GM12865 (cell line): ENCODE results near the gene DCAF6.
A peak's percentile ranks its signal among the peaks of the same experiment; 100 is the strongest.

ENCODE experiments used
- DNase-seq: peaks from one replicate; pipeline ENCODE4 v3.0.0; 2010; ENCODE audit warnings: low read depth
- H3K4me3 ChIP-seq: 2 replicates; pipeline ENCODE4 v1.5.1; 2011; ENCODE audit warnings: mild to moderate bottlenecking, low read depth, low read length, control low read depth
- TF ChIP-seq, protein P1 (sequence below): IDR thresholded peaks from 2 replicates; pipeline ENCODE4 v1.5.1; 2011; ENCODE audit warnings: low read length, control low read depth, low read depth, inconsistent platforms; ENCODE audit not compliant: insufficient read depth; ENCODE audit errors: missing control alignments

Gene DCAF6

DNA sequence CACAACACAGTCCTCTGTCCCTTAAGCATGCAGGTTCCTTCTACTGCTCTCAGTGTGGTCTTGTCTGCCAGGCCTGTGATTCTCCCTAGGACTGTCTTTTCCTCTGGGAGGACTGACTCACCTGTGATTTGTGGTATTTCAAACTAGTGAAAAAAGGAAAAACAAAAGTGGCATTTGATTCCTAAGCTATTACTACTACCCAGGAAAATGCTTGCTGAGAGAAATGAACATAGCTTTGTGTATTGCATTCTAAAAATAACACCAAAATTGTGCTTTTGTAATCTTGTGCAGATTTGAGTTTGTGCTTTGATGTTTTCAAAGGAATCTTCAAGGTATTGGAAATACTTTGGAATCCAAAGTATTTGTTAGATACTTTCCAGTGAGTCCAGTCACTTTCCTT lies 143.3 kb downstream of the DCAF6 start:
- H3K4me3 ChIP-seq = no peak overlapping the region
- DNase-seq = no peak
- TF ChIP-seq, protein P1, sequence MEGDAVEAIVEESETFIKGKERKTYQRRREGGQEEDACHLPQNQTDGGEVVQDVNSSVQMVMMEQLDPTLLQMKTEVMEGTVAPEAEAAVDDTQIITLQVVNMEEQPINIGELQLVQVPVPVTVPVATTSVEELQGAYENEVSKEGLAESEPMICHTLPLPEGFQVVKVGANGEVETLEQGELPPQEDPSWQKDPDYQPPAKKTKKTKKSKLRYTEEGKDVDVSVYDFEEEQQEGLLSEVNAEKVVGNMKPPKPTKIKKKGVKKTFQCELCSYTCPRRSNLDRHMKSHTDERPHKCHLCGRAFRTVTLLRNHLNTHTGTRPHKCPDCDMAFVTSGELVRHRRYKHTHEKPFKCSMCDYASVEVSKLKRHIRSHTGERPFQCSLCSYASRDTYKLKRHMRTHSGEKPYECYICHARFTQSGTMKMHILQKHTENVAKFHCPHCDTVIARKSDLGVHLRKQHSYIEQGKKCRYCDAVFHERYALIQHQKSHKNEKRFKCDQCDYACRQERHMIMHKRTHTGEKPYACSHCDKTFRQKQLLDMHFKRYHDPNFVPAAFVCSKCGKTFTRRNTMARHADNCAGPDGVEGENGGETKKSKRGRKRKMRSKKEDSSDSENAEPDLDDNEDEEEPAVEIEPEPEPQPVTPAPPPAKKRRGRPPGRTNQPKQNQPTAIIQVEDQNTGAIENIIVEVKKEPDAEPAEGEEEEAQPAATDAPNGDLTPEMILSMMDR = no peak

DNA sequence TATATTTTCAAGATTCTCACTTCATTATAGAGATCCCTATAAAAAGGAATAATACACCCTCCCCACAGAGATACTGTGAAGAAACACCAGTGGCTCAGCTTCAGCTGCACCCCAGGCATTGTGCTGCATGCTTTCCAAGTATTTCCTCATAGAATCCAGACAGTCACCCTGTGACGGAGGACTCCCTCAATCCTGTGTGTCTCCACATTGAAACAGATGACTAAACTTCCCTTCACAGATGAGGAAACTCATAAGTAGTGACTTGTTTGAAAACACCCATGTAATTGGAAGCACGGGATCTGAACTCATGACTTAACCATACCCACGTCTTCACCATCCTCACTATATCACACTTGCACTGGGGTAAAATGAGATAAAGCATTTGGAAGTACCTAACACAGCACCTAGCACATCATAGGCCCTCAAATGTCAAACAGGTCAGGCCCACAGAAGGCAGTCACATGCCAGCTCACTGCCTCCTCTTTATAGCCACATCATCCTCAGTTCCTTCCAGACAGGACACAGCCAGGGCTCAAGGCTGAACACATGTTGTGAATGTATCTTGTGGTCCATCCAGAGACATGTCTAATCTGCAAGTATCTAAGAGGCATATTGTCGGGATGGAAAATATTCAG lies 145.0 kb downstream of the DCAF6 start:
- TF ChIP-seq, protein P1 = no peak
- no peak overlapping the region for H3K4me3 ChIP-seq
- no peak for DNase-seq

DNA sequence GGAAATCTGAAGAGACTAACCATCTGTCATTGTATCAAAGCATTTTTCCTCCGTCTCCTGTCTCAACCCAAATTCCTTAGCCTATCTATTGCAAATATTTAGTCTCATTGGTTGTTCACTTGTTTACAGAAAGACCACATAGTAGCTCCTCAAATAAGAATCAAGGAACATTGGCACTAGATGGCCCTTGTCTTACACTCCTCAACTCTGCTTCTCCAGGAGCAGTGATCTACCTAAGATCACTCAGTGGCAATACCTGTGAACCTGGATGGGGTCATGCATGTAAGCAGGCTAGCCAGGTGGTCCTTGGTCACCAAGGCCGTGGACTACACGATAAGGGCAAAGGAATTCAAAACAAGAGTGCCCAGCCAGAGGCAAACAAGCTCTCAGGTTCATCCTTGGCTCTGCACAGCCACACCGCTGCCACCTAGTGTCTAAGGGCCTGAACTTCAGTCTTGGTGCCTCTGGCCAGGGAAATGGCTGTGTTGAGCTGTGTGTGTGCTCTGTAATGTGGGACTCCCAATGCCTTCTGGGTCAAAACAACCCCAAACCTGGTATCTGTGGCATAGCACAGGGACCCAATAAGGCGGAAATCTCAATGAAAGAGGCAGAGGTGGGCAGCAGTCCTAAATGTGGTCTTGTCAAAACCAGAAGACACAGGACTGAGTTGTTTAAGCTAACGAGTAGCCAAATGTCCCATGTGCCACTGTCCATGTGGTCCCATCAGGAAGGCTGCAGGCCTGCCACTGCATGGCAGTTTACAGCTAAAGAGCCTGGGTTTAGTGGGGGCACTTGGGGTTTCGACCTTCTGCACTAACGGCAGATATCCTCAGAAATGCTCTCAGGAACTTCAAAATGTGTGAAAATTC lies 145.8 kb downstream of the DCAF6 start:
- TF ChIP-seq, protein P1 = peak; percentile 95
- H3K4me3 ChIP-seq = no peak overlapping the region
- DNase-seq = peak; percentile 76

DNA sequence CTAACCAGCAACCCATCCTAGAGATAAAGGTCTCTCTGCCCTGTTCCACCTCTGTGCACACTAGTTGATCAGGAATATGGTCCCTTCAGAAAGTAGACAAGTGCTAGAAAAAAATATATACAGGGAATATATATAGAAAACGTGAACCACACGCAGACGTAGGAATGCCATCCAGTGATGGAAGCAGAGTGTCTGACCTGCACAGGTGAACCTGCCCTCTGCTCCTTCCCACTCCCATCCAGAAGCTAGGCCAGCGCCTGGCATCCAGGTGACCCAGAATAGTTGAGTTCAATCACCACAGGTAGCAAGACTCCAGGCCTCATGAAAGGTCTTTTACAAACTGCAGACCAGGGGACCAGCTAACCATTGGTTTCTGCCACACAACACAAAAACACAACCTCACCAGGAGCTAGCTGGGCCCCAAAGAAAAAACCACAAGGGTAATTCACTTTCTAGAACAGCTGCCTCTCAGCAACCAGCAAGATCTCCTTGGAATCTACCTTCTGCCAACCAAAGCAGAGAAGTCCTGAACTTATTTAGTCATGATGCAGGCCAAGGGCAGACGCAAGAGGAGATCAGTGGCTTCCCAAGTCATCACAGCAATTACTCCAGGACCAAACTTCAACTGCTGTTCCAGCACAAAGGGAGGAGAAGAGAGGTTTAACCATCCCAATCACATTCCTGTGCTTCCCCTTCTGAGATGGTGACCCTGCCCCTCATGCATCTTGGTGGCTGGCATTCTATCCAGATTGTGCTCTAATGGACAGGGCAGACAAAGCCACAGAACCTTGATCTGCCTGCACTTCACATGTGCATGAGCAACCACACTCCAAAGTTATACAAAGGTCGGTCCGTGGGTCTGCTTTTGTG lies 147.2 kb downstream of the DCAF6 start:
- DNase-seq = peak; percentile 13
- H3K4me3 ChIP-seq = no peak overlapping the region
- TF ChIP-seq, protein P1 = no peak

DNA sequence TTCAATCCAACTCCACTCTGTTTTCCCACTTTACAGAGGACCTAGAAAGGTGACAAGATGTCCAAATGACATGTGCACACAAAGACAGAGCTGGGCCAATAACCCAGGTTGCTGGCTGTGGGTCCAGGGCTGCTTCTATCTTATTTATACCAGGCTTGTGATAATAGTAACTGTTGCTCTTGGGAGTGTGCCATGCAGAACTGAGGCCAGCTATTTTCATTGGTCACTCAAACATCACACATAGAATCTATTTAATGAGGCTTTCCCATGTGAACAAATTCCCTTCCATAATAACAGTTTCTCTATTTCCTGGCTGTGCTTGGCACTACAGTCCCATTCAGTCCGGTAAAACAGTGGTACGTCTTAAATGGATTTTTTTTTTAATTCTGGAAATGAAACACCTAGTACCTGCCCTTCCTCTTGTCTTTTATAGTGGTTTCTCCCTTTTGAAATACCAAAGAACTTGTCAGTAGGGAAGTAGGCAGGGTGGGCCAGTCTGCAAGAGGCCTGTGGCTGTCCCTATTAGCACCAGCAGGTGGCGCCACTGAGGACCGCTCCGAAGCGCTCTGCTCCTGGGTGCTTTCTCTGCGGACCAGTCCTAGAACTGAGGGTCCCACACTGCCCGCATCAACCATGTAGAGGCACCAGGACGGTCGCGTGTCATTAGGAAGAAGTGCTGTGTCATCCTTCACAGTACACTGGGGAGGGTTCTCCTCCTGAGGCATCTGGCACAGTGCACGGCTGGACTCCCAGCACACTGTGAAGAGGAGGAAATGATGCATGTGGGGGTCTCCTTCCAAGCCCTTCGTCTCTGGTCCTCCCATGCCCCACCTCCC lies 148.1 kb downstream of the DCAF6 start:
- H3K4me3 ChIP-seq = no peak overlapping the region
- DNase-seq = peak; percentile 67
- TF ChIP-seq, protein P1 = peak; percentile 94

DNA sequence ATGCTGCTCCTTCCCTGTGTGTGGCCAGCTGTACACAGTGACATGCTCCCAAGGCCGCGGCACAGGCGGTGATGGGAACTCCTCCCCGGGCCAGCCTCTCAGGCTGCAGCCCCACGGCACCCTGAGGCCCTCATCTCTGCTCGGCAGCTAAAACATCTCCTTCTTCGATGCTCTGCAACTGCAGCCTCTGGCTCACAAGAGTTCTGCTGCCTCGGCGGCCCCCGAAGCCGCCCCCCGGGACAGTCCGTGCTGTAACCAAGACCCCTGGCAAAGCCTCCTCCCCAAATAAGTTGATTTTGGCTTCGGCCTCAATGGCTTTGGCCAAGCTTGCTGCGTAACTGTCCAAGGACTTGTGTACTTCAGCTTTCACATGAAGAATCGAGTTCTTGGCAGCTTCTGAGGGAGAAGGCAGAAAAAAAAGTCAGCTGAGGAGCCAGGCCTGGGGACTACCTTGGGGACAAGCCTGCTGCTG lies 149.0 kb downstream of the DCAF6 start:
- DNase-seq = no peak
- TF ChIP-seq, protein P1 = no peak
- no peak overlapping the region for H3K4me3 ChIP-seq
